ENCODE measurements around the gene ATG14.
"Not testable (repeated sequence)": the region's sequence is repeated elsewhere in the genome, so short reads cannot be mapped to it uniquely, and the experiment has no call there.

DNA sequence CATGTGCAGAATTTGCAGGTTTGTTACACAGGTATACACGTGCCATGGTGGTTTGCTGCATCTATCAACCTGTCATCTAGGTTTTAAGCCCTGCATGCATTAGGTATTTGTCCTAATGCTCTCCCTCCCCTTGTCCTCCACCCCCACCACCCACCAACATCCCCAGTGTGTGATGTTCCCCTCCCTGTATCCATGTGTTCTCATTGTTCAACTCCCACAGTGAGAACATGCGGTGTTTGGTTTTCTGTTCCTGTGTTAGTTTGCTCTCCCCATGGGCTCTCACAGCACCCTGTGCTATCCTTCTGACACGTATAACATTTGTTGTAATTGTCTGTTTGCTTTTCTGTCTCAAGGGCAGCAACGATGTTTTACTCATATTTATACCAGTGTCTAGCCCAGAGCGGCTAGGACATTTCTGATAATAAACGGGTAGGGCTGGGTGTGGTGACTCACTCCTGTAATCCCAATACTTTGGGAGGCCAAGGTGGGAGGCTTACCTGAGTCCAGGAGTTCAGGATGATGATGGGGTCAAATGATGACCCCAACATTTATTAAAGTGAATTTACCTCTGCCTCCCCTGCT, 67.0 kb downstream of the ATG14 start:
- not testable (repeated sequence) for TF ChIP-seq POLR2A, POLR2AphosphoS5 (IDR thresholded peaks at IDR 0.05; ENCODE audit: low read depth, low read length)

All from GM12892 (cell line).